ENCODE measurements around the gene FAM83B.
A peak's percentile ranks its signal among the peaks of the same experiment; 100 is the strongest.
"Not testable (repeated sequence)": the region's sequence is repeated elsewhere in the genome, so short reads cannot be mapped to it uniquely, and the experiment has no call there.

FAM83B gene

GRCh38 chr6:54979161-54979560, 132.6 kb downstream of the FAM83B start:
- not testable (repeated sequence) for DNase-seq (ENCODE audit: low read depth in 2 of 2)

DNA sequence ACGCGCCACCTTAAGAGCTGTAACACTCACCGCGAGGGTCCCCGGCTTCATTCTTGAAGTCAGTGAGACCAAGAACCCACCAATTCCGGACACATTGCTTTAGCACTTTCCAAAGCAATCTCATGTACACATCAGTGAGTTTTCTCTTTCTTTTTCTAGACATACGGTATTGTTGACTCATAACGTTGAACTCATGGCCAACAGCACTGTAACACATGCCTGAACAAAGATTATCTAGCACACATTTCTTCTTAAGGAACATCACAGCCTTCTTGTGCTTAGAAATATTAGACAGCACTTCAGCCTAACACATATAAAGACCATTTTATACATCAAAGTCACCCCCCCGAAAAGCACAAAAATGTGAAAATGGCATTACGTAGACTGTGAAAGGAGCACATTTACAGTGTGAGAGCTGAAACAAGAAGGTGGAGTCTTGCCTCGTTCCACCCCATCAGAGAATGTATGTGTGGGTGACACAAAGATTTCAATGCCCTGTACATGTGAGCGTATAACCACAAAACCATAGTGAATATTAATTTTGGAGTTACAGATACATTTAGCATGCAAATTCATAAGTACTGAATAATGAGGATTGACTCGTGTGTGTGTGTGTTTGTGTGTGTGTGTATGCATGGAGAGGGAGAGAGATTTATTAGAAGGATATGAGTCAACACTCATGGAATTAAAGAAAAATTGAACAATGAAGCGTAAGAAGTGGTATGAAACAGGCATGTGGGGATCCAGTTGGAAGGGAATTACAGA, 134.1 kb downstream of the FAM83B start:
- peak; percentile 91 to 96 for DNase-seq (ENCODE audit: low read depth in 2 of 2)

GRCh38 chr6:54981276-54981609, 134.7 kb downstream of the FAM83B start:
- DNase-seq (ENCODE audit: low read depth in 2 of 2): no peak

DNA sequence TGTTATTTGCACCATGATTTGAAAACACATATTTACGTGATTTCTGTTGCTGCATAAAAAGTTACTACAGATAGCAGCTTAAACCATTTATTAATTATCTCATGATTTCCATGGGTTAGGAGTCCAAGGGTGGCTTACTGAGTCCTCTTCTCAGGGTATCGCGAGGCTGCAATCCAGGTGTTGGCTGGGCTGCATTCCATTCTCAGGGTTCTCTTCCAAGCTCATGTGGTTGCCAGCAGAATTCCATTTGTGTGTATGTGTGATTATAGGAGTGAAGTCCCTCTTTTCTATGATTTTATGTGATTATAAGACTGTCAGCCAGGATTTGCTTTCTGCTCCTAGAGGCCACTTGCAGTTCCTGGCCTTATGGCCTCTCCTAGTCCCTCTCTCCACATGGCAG, 135.1 kb downstream of the FAM83B start:
- peak; percentile 70 to 73 for DNase-seq (ENCODE audit: low read depth in 2 of 2)

GRCh38 chr6:54987633-54988290, 141.2 kb downstream of the FAM83B start:
- DNase-seq (ENCODE audit: low read depth in 2 of 2): no peak

- DNase-seq (ENCODE audit: low read depth in 2 of 2): peak in 1 of 2 experiments; percentile 5
Observed at GRCh38 chr6:54988576-54988975, 142.0 kb downstream of the FAM83B start.

GRCh38 chr6:54990001-54990400, 143.4 kb downstream of the FAM83B start:
- no peak for DNase-seq (ENCODE audit: low read depth in 2 of 2)
